Chondrocyte (in vitro differentiated cells): ENCODE data around the gene BRPF1. TPM values are rescaled to one million over a fixed set of nuclear protein-coding genes. Genes with fewer than 3 reads are reported as not detected.

Experiments
- DNase-seq: peaks from one replicate; pipeline ENCODE4 v3.0.0; 2021; ENCODE audit warnings: mixed read lengths, low spot score
- H3K27ac Mint-ChIP-seq: one replicate; pipeline ENCODE4 v1.8.0; 2021; ENCODE audit warnings: mild to moderate bottlenecking, moderate library complexity, mixed read lengths; ENCODE audit not compliant: unreplicated experiment
- H3K27me3 Mint-ChIP-seq: 2 replicates; pipeline ENCODE4 v1.8.0; 2021; ENCODE audit warnings: low read depth, mixed read lengths
- H3K36me3 Mint-ChIP-seq: 2 replicates; pipeline ENCODE4 v1.8.0; 2021; ENCODE audit warnings: low read depth, mixed read lengths
- H3K4me1 Mint-ChIP-seq: 2 replicates; pipeline ENCODE4 v1.8.0; 2021; ENCODE audit warnings: low read depth, mild to moderate bottlenecking, mixed read lengths
- H3K4me3 Mint-ChIP-seq: one replicate; pipeline ENCODE4 v1.8.0; 2021; ENCODE audit warnings: mild to moderate bottlenecking, moderate library complexity, mixed read lengths; ENCODE audit not compliant: unreplicated experiment
- H3K9me3 Mint-ChIP-seq: 2 replicates; pipeline ENCODE4 v1.8.0; 2021; ENCODE audit warnings: low read depth, mixed read lengths
- total RNA-seq: library from RNA; stranded (reverse); gene quantifications from 3 replicates; pipeline ENCODE4 v1.2.1, GENCODE V29; 2021
- TF ChIP-seq, protein P1 (sequence below): fragments of 200-600 bp; sonication (generic); IDR thresholded peaks from 2 replicates; pipeline ENCODE4 v1.5.0; 2021; ENCODE audit warnings: antibody characterized with exemption, mild to moderate bottlenecking, moderate library complexity

The BRPF1 gene
- total RNA-seq, 1 donor from 2014 or later, result 15.5 TPM

DNA sequence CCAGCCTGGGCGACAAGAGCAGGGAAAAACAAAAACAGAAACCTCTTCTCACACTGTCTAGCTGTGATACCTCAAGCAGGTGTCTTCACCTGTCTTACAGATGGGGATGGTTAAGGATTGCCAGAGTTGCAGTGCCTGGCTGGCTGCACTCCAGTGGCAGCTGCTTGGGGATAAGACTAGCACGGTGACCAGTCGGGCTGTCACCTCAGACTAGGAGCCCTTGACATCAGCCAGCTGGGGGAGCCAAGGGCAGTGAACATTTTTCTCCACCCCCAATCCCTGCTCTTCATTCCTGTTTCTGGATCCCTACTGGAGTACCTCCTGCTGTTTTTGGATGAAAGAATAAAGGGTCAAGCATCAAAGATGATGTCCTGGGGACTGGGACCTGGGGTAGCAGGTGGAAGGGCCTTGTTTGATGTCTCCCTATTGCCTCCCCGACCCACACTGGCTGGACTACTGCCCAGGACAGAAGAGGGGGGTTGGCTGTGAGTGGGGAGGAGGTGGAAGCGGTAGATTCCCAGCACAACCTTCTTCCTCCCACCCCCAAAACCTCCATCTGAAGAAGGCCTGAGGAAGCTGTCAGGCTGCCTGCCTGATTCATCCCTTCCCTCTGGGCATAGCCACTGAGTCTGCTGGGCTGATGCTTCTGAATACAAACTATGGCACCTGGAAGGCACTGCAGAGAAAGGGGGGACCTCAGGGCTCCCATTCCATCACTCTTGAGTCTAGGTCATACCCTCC, 34.9 kb upstream of the BRPF1 start:
- no peak overlapping the region for H3K4me3 Mint-ChIP-seq
- peaks cover 13% of the 10 kb centered on the region for H3K36me3 Mint-ChIP-seq
- DNase-seq, result no peak
- no peaks in the 10 kb centered on the region for H3K9me3 Mint-ChIP-seq
- TF ChIP-seq, protein P1, sequence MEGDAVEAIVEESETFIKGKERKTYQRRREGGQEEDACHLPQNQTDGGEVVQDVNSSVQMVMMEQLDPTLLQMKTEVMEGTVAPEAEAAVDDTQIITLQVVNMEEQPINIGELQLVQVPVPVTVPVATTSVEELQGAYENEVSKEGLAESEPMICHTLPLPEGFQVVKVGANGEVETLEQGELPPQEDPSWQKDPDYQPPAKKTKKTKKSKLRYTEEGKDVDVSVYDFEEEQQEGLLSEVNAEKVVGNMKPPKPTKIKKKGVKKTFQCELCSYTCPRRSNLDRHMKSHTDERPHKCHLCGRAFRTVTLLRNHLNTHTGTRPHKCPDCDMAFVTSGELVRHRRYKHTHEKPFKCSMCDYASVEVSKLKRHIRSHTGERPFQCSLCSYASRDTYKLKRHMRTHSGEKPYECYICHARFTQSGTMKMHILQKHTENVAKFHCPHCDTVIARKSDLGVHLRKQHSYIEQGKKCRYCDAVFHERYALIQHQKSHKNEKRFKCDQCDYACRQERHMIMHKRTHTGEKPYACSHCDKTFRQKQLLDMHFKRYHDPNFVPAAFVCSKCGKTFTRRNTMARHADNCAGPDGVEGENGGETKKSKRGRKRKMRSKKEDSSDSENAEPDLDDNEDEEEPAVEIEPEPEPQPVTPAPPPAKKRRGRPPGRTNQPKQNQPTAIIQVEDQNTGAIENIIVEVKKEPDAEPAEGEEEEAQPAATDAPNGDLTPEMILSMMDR, result no peak
- no peaks in the 10 kb centered on the region for H3K27me3 Mint-ChIP-seq
- no peaks in the 10 kb centered on the region for H3K4me1 Mint-ChIP-seq
- H3K27ac Mint-ChIP-seq, result no peak overlapping the region

DNA sequence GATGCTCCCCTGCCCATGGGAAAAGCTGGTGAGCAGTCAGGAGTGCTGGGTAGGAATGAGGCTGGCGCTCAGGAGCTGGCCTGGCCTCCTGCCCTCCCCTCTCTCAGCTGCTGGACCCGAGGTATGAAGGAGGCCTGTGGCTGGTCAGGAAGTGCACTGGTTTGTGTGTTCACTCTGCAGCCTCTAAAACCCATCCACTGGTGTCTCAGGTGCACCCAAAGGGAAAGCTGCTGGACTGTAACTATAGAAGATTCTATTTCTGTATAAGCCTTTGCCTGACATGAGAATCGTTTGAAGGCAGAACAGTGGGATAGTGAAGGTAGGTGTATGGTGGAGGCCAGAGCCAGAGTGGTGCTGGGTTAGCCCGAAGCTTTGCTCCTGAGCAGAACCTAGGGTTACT, 33.6 kb upstream of the BRPF1 start:
- Mint-ChIP-seq H3K4me1 (no peaks in the 10 kb centered on the region), H3K36me3 (peaks cover 12% of the 10 kb centered on the region), H3K27me3 (no peaks in the 10 kb centered on the region), H3K4me3 (no peak overlapping the region), H3K9me3 (no peaks in the 10 kb centered on the region), H3K27ac (no peak overlapping the region)
- TF ChIP-seq, protein P1, result no peak
- no peak for DNase-seq

DNA sequence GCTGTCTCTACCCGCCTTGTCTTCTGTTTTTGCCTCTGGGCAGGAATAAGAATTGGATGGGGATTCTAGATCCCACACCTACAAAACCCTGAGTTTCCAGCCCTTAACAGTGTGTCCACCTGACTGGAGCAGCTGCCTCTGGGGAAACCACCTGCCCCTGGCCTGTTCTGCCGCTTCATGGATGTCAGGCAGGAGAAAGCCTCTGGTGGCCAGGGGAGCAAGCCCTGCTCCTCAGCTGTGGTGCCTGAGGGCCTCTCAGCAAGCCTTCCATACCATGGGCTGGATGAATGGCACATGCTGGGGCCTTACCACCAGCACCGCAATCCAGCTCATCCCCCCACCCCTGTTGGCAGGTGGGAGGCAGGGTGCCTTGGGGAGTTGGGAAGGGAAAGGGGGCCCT, 33.2 kb upstream of the BRPF1 start:
- TF ChIP-seq, protein P1, result no peak
- Mint-ChIP-seq H3K36me3 (peaks cover 11% of the 10 kb centered on the region), H3K4me3 (no peak overlapping the region), H3K9me3 (no peaks in the 10 kb centered on the region), H3K27ac (no peak overlapping the region), H3K27me3 (no peaks in the 10 kb centered on the region), H3K4me1 (no peaks in the 10 kb centered on the region)
- no peak for DNase-seq

DNA sequence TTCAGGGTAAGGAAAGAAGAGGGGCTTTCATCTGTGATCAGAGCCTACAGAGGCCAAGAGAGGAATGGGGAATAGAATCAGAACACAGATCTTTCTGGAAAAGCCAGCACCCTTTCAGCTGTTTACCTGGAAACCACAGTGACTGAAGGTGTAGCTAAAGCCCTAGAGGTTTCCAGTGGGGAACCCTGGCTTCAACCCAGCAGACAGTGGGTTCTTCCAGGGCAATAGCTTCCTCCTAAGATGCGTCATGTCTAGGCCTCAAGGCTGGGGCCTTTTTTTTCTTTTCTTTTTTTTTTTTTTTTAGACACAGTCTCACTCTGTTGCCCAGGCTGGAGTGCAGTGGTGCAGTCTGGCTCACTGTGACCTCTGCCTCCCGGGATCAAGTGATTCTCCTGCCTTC, 31.0 kb upstream of the BRPF1 start:
- peaks cover 8% of the 10 kb centered on the region for H3K36me3 Mint-ChIP-seq
- TF ChIP-seq, protein P1, result no peak
- no peak overlapping the region for H3K27ac Mint-ChIP-seq
- peaks cover 4% of the 10 kb centered on the region for H3K27me3 Mint-ChIP-seq
- peaks cover 11% of the 10 kb centered on the region for H3K4me1 Mint-ChIP-seq
- H3K4me3 Mint-ChIP-seq, result no peak overlapping the region
- DNase-seq, result no peak
- H3K9me3 Mint-ChIP-seq, result no peaks in the 10 kb centered on the region

DNA sequence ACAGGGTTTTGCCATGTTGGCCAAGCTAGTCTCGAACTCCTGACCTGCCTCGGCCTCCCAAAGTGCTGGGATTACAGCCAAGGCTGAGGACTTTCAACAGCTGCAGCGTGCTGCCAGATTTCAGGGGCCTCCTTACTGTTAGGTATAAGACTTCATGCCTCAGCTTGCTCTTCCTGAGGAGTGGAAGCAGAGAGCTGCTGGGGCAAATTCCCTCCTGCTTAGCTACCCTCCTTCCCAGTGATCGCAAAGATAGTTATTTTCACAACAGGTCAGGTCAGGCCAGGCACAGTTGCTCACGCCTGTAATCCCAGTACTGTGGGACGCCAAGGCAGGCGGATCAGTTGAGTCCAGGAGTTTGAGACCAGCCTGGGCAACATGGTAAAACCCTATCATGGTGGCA, 30.5 kb upstream of the BRPF1 start:
- peaks cover 8% of the 10 kb centered on the region for H3K36me3 Mint-ChIP-seq
- no peak for DNase-seq
- H3K9me3 Mint-ChIP-seq, result no peaks in the 10 kb centered on the region
- no peak overlapping the region for H3K27ac Mint-ChIP-seq
- no peak overlapping the region for H3K4me3 Mint-ChIP-seq
- TF ChIP-seq, protein P1, result no peak
- H3K27me3 Mint-ChIP-seq, result peaks cover 5% of the 10 kb centered on the region
- peaks cover 11% of the 10 kb centered on the region for H3K4me1 Mint-ChIP-seq
